Neural cell (in vitro differentiated cells): ENCODE measurements around the gene POMP. TPM values are rescaled to one million over a fixed set of nuclear protein-coding genes. Genes with fewer than 3 reads are reported as not detected.

ENCODE experiments used
- H2AFZ ChIP-seq: fragments of 200-600, 300-800 bp; sonication (generic), shearing (Covaris generic); 2 replicates; pipeline ENCODE4 v1.6.0; 2014; ENCODE audit warnings: low read depth, mild to moderate bottlenecking, antibody characterized with exemption, low read length, moderate library complexity
- H3F3A ChIP-seq: fragments of 200-600 bp; shearing (Covaris generic); 2 replicates; pipeline ENCODE4 v1.6.1; 2016; ENCODE audit warnings: mild to moderate bottlenecking, moderate library complexity, mixed read lengths, antibody characterized with exemption, low read length; ENCODE audit not compliant: insufficient read depth, poor library complexity, severe bottlenecking
- H3K27ac ChIP-seq: fragments of 200-600, 300-800 bp; sonication (generic), shearing (Covaris generic); 2 replicates; pipeline ENCODE4 v1.5.1; 2014; ENCODE audit warnings: mild to moderate bottlenecking, low read length, moderate library complexity
- H3K27me3 ChIP-seq: fragments of 300-800, 200-600 bp; sonication (generic), shearing (Covaris generic); 2 replicates; pipeline ENCODE4 v1.6.0; 2014; ENCODE audit warnings: mild to moderate bottlenecking, low read depth, low read length, moderate library complexity; ENCODE audit not compliant: insufficient read depth
- H3K36me3 ChIP-seq: fragments of 300-800, 200-600 bp; sonication (generic), shearing (Covaris generic); 2 replicates; pipeline ENCODE4 v1.5.1; 2014; ENCODE audit warnings: mild to moderate bottlenecking, antibody characterized with exemption, low read length, moderate library complexity; ENCODE audit not compliant: insufficient read depth
- H3K4me2 ChIP-seq: fragments of 300-800, 200-600 bp; sonication (generic), shearing (Covaris generic); 2 replicates; pipeline ENCODE4 v1.6.0; 2014; ENCODE audit warnings: mild to moderate bottlenecking, low read length
- H3K4me3 ChIP-seq: fragments of 300-800, 200-600 bp; sonication (generic), shearing (Covaris generic); 2 replicates; pipeline ENCODE4 v1.5.1; 2014; ENCODE audit warnings: mild to moderate bottlenecking, low read length, moderate library complexity
- H3K79me2 ChIP-seq: fragments of 200-600 bp; shearing (Covaris generic); replicated peaks from 2 replicates; pipeline ENCODE4 v1.6.0; 2014; ENCODE audit warnings: mild to moderate bottlenecking, low read length, moderate library complexity; ENCODE audit not compliant: insufficient read depth
- H3K9ac ChIP-seq: fragments of 300-800, 200-600 bp; sonication (generic), shearing (Covaris generic); 2 replicates; pipeline ENCODE4 v1.6.1; 2016; ENCODE audit warnings: mild to moderate bottlenecking, low read length, mixed read lengths
- H3K9me2 ChIP-seq: fragments of 200-600 bp; shearing (Covaris generic); 2 replicates; pipeline ENCODE4 v1.6.1; 2016; ENCODE audit warnings: mild to moderate bottlenecking, low read length, mixed read lengths; ENCODE audit not compliant: insufficient read depth
- H3K9me3 ChIP-seq: fragments of 200-600, 300-800 bp; sonication (generic), shearing (Covaris generic); 2 replicates; pipeline ENCODE4 v1.6.1; 2016; ENCODE audit warnings: mild to moderate bottlenecking, mixed run types, low read length, moderate library complexity, mixed read lengths
- H4K20me1 ChIP-seq: fragments of 200-600 bp; shearing (Covaris generic); 2 replicates; pipeline ENCODE4 v1.6.1; 2016; ENCODE audit warnings: mild to moderate bottlenecking, mixed run types; ENCODE audit not compliant: insufficient read depth
- EP300 ChIP-seq: fragments of 450-650 bp; conservative IDR thresholded peaks from 2 replicates; pipeline ENCODE4 v1.6.1; 2014; ENCODE audit warnings: antibody characterized with exemption, mild to moderate bottlenecking, moderate library complexity; ENCODE audit not compliant: poor library complexity, severe bottlenecking
- EZH2 ChIP-seq: fragments of 200-600, 300-800 bp; shearing (Covaris generic), sonication (generic); IDR thresholded peaks from 2 replicates; pipeline ENCODE4 v1.6.1; 2014; ENCODE audit warnings: antibody characterized with exemption, low read length, borderline replicate concordance, mild to moderate bottlenecking; ENCODE audit not compliant: insufficient read depth, poor library complexity, severe bottlenecking
- MXI1 ChIP-seq: fragments of 450-650 bp; conservative IDR thresholded peaks from 2 replicates; pipeline ENCODE4 v1.6.1; 2014; ENCODE audit warnings: antibody characterized with exemption, mild to moderate bottlenecking; ENCODE audit not compliant: poor library complexity, severe bottlenecking
- POLR2AphosphoS5 ChIP-seq: IDR thresholded peaks from 2 replicates; pipeline ENCODE4 v1.6.1; 2012
- RAD21 ChIP-seq: fragments of 450-650 bp; conservative IDR thresholded peaks from 2 replicates; pipeline ENCODE4 v1.6.1; 2014; ENCODE audit warnings: antibody characterized with exemption, mild to moderate bottlenecking, moderate library complexity
- SMC3 ChIP-seq: fragments of 450-650 bp; conservative IDR thresholded peaks from 2 replicates; pipeline ENCODE4 v1.6.1; 2014; ENCODE audit warnings: antibody characterized with exemption, mild to moderate bottlenecking, moderate library complexity; ENCODE audit not compliant: poor library complexity
- TAF1 ChIP-seq: IDR thresholded peaks from 2 replicates; pipeline ENCODE4 v1.6.1; 2012; ENCODE audit warnings: low read depth
- polyA plus RNA-seq: library from polyadenylated mRNA; depleted of rRNA; stranded (reverse); fragments of >200 nt; gene quantifications from 2 replicates; pipeline ENCODE4 v1.2.3, GENCODE V29; 2014
- TF ChIP-seq, protein P1 (sequence below): IDR thresholded peaks from 2 replicates; pipeline ENCODE4 v1.6.1; 2012; ENCODE audit warnings: borderline replicate concordance
- TF ChIP-seq, protein P2 (sequence below): fragments of 450-650 bp; IDR thresholded peaks from 2 replicates; pipeline ENCODE4 v1.5.1; 2014; ENCODE audit warnings: antibody characterized with exemption, mild to moderate bottlenecking, moderate library complexity; ENCODE audit not compliant: poor library complexity, severe bottlenecking

POMP gene
- polyA plus RNA-seq, 1 donor from 2014 or later: 167 TPM

DNA sequence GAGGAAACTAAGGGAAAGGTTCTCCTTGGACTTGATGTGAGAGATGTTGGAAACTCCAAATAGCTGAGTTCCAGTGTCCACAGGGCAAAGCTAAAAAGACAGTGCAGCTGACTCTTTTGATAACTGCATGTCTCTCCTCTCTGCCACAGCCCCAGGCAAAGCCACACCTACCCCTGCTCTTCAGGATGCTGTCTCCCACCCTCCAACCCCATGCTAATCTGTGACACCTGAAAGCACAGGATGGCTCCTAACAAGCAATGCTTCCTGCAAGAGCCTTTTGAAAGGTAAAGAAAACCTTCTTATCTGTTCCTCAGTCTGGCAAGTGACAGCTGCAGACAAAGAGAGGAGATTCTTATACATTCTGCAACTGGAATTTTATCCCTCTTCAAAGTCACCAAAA, 45.4 kb downstream of the POMP start:
- no peak overlapping the region for H3K4me2 ChIP-seq
- no peaks in the 10 kb centered on the region for H3K27me3 ChIP-seq
- no peaks in the 10 kb centered on the region for H3F3A ChIP-seq
- H2AFZ ChIP-seq: no peak overlapping the region
- H3K27ac ChIP-seq: no peak overlapping the region
- H3K4me3 ChIP-seq: no peak overlapping the region
- H3K36me3 ChIP-seq: no peaks in the 10 kb centered on the region
- H3K9me2 ChIP-seq: no peaks in the 10 kb centered on the region
- no peak overlapping the region for H3K9ac ChIP-seq
- no peaks in the 10 kb centered on the region for H3K79me2 ChIP-seq
- H4K20me1 ChIP-seq: no peaks in the 10 kb centered on the region
- no peaks in the 10 kb centered on the region for H3K9me3 ChIP-seq
- TF ChIP-seq RAD21: no peak
- TF ChIP-seq, protein P1, sequence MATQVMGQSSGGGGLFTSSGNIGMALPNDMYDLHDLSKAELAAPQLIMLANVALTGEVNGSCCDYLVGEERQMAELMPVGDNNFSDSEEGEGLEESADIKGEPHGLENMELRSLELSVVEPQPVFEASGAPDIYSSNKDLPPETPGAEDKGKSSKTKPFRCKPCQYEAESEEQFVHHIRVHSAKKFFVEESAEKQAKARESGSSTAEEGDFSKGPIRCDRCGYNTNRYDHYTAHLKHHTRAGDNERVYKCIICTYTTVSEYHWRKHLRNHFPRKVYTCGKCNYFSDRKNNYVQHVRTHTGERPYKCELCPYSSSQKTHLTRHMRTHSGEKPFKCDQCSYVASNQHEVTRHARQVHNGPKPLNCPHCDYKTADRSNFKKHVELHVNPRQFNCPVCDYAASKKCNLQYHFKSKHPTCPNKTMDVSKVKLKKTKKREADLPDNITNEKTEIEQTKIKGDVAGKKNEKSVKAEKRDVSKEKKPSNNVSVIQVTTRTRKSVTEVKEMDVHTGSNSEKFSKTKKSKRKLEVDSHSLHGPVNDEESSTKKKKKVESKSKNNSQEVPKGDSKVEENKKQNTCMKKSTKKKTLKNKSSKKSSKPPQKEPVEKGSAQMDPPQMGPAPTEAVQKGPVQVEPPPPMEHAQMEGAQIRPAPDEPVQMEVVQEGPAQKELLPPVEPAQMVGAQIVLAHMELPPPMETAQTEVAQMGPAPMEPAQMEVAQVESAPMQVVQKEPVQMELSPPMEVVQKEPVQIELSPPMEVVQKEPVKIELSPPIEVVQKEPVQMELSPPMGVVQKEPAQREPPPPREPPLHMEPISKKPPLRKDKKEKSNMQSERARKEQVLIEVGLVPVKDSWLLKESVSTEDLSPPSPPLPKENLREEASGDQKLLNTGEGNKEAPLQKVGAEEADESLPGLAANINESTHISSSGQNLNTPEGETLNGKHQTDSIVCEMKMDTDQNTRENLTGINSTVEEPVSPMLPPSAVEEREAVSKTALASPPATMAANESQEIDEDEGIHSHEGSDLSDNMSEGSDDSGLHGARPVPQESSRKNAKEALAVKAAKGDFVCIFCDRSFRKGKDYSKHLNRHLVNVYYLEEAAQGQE: no peak
- no peak for TF ChIP-seq POLR2AphosphoS5
- TF ChIP-seq, protein P2, sequence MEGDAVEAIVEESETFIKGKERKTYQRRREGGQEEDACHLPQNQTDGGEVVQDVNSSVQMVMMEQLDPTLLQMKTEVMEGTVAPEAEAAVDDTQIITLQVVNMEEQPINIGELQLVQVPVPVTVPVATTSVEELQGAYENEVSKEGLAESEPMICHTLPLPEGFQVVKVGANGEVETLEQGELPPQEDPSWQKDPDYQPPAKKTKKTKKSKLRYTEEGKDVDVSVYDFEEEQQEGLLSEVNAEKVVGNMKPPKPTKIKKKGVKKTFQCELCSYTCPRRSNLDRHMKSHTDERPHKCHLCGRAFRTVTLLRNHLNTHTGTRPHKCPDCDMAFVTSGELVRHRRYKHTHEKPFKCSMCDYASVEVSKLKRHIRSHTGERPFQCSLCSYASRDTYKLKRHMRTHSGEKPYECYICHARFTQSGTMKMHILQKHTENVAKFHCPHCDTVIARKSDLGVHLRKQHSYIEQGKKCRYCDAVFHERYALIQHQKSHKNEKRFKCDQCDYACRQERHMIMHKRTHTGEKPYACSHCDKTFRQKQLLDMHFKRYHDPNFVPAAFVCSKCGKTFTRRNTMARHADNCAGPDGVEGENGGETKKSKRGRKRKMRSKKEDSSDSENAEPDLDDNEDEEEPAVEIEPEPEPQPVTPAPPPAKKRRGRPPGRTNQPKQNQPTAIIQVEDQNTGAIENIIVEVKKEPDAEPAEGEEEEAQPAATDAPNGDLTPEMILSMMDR: no peak
- TF ChIP-seq MXI1: no peak
- no peak for TF ChIP-seq TAF1
- TF ChIP-seq EP300: no peak
- TF ChIP-seq EZH2: no peak
- no peak for TF ChIP-seq SMC3

DNA sequence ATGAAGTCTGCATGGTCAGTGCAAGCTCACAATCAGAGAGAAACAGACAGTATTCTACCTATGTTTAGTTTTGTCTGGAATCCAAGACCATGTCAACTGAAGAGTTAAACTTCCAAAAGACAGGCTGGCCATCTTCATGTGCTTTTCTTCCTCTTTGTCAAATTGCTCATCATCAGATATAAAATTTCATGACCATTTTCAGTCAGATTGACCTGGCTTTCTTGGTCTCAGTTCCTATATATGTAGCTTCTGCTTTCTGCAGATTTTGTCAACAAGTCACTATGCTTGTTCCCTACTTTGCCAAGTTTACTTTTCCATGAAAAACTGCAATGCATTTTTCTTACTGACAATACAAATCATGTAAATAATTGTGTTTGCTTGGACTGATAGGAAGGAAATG, 46.0 kb downstream of the POMP start:
- H3K4me3 ChIP-seq: no peak overlapping the region
- no peaks in the 10 kb centered on the region for H3K79me2 ChIP-seq
- H4K20me1 ChIP-seq: no peaks in the 10 kb centered on the region
- H3K4me2 ChIP-seq: no peak overlapping the region
- H3K9me2 ChIP-seq: no peaks in the 10 kb centered on the region
- H3K9ac ChIP-seq: no peak overlapping the region
- H3K36me3 ChIP-seq: no peaks in the 10 kb centered on the region
- H3K9me3 ChIP-seq: no peaks in the 10 kb centered on the region
- no peak overlapping the region for H2AFZ ChIP-seq
- H3F3A ChIP-seq: no peaks in the 10 kb centered on the region
- H3K27me3 ChIP-seq: no peaks in the 10 kb centered on the region
- no peak for TF ChIP-seq TAF1
- no peak for TF ChIP-seq POLR2AphosphoS5
- no peak for TF ChIP-seq EP300
- no peak for TF ChIP-seq RAD21
- TF ChIP-seq, protein P1: no peak
- TF ChIP-seq EZH2: no peak
- no peak overlapping the region for H3K27ac ChIP-seq
